Neuronal stem cell (in vitro differentiated cells): Measurements from ENCODE around the gene C20orf144.
A peak's percentile ranks its signal among the peaks of the same experiment; 100 is the strongest.

Source experiments
- DNase-seq: peaks from one replicate; pipeline ENCODE4 v3.0.0-alpha.2; 2013; ENCODE audit warnings: low spot score
- H2AFZ ChIP-seq: one replicate; pipeline ENCODE4 v1.6.1; 2013; ENCODE audit warnings: mild to moderate bottlenecking, low read length, inconsistent platforms
- H2AK5ac ChIP-seq: 2 replicates; pipeline ENCODE4 v1.6.1; 2013; ENCODE audit warnings: low read depth, mild to moderate bottlenecking, inconsistent platforms, low read length, moderate library complexity, mixed read lengths
- H2BK120ac ChIP-seq: 2 replicates; pipeline ENCODE4 v1.6.1; 2013; ENCODE audit warnings: low read depth, mild to moderate bottlenecking, inconsistent platforms, low read length, moderate library complexity, mixed read lengths
- H2BK12ac ChIP-seq: one replicate; pipeline ENCODE4 v1.6.1; 2013; ENCODE audit warnings: low read length, inconsistent platforms
- H2BK15ac ChIP-seq: 2 replicates; pipeline ENCODE4 v1.6.1; 2013; ENCODE audit warnings: mild to moderate bottlenecking, low read length, inconsistent platforms, mixed read lengths
- H2BK5ac ChIP-seq: one replicate; pipeline ENCODE4 v1.6.1; 2013; ENCODE audit warnings: inconsistent platforms, mild to moderate bottlenecking, low read length, moderate library complexity
- H3K14ac ChIP-seq: one replicate; pipeline ENCODE4 v1.6.1; 2013; ENCODE audit warnings: low read length, inconsistent platforms
- H3K18ac ChIP-seq: 2 replicates; pipeline ENCODE4 v1.6.1; 2013; ENCODE audit warnings: low read length, inconsistent platforms
- H3K23ac ChIP-seq: 2 replicates; pipeline ENCODE4 v1.6.1; 2013; ENCODE audit warnings: low read depth, mild to moderate bottlenecking, mixed read lengths, low read length, inconsistent platforms; ENCODE audit not compliant: poor library complexity
- H3K27ac ChIP-seq: replicated peaks from 3 replicates; pipeline ENCODE4 v1.5.1; 2013; ENCODE audit warnings: low read length, inconsistent platforms
- H3K27me3 ChIP-seq, 3 experiments: 2 replicates each; pipeline ENCODE4 v1.6.1; 2013; ENCODE audit warnings: low read length in 3 of 3, mild to moderate bottlenecking in 2 of 3, inconsistent platforms in 1 of 3, low read depth in 1 of 3, mixed read lengths in 1 of 3, moderate library complexity in 1 of 3; ENCODE audit not compliant: control insufficient read depth in 3 of 3, insufficient read depth in 3 of 3
- H3K36me3 ChIP-seq, 2 donors: replicated peaks in 1 of 2; 2 replicates each; pipeline ENCODE4 v1.6.1; 2013; ENCODE audit warnings: low read length in 2 of 2; ENCODE audit not compliant: control insufficient read depth in 2 of 2, insufficient read depth in 2 of 2
- H3K4ac ChIP-seq: 2 replicates; pipeline ENCODE4 v1.6.1; 2013; ENCODE audit warnings: inconsistent platforms, mild to moderate bottlenecking, low read length, moderate library complexity
- H3K4me1 ChIP-seq, 2 donors: 1 replicate in 1 of 2; 2 replicates in 1 of 2; pipeline ENCODE4 v1.6.1; 2013; ENCODE audit warnings: low read length in 2 of 2, low read depth in 1 of 2; ENCODE audit not compliant: control insufficient read depth in 2 of 2, insufficient read depth in 1 of 2
- H3K4me2 ChIP-seq: one replicate; pipeline ENCODE4 v1.6.1; 2013; ENCODE audit warnings: mild to moderate bottlenecking, low read length, inconsistent platforms; ENCODE audit not compliant: insufficient read depth, poor library complexity, severe bottlenecking
- H3K4me3 ChIP-seq, 2 donors: 2 replicates each; pipeline ENCODE4 v1.5.1; 2013; ENCODE audit warnings: low read length in 2 of 2, mild to moderate bottlenecking in 2 of 2, inconsistent platforms in 1 of 2, moderate library complexity in 1 of 2
- H3K79me1 ChIP-seq: one replicate; pipeline ENCODE4 v1.6.1; 2013; ENCODE audit warnings: low read depth, mild to moderate bottlenecking, inconsistent platforms, low read length, moderate library complexity
- H3K9ac ChIP-seq: one replicate; pipeline ENCODE4 v1.6.1; 2013; ENCODE audit warnings: mild to moderate bottlenecking, low read depth, low read length, inconsistent platforms; ENCODE audit not compliant: poor library complexity
- H3K9me3 ChIP-seq, 2 donors: replicated peaks in 1 of 2; 2 replicates each; pipeline versions ENCODE3 to v1.6.1; 2013; ENCODE audit warnings: low read length in 2 of 2, mild to moderate bottlenecking in 2 of 2, inconsistent platforms in 1 of 2, low read depth in 1 of 2, mixed read lengths in 1 of 2, moderate library complexity in 1 of 2; ENCODE audit not compliant: control insufficient read depth in 2 of 2, insufficient read depth in 1 of 2
- H4K8ac ChIP-seq: one replicate; pipeline ENCODE4 v1.6.1; 2013; ENCODE audit warnings: low read depth, mild to moderate bottlenecking, inconsistent platforms, low read length, moderate library complexity
- H4K91ac ChIP-seq: one replicate; pipeline ENCODE4 v1.6.1; 2013; ENCODE audit warnings: low read length, low read depth, mild to moderate bottlenecking, inconsistent platforms; ENCODE audit not compliant: poor library complexity
- WGBS, 2 donors: extraction: QIAGEN DNeasy Blood & Tissue Kit; methylation state at CpG; one replicate each; pipeline ENCODE4 v1.1.7; 2013; ENCODE audit warnings: missing lambda C conversion rate in 2 of 2, mixed read lengths in 1 of 2; ENCODE audit not compliant: insufficient read length in 2 of 2, insufficient replicate concordance in 1 of 2; ENCODE audit errors: extremely low coverage in 2 of 2; 5-methylcytosine and 5-hydroxymethylcytosine counted together

Gene C20orf144

GRCh38 chr20:33686100-33686983, 24.2 kb downstream of the C20orf144 start, which contains the start of gene E2F1:
Gene E2F1, minus strand, starts transcription at chr20:33686385. Its CDS starts 121 bp downstream, at chr20:33686264.
- peaks cover 2% of the 10 kb centered on the region for H3K79me1 ChIP-seq
- DNase-seq, result peak; percentile 95
- peak within 1 kb of the TSS; percentile 75 for H3K27ac ChIP-seq
- no peak within 1 kb of the TSS for H3K14ac ChIP-seq
- H2AFZ ChIP-seq, result peak within 1 kb of the TSS; percentile 84
- H3K9me3 ChIP-seq, result no peaks in the 10 kb centered on the region
- H2BK12ac ChIP-seq, result peak within 1 kb of the TSS; percentile 0
- peak within 1 kb of the TSS; percentile 88 for H3K18ac ChIP-seq
- peaks cover 0 to 12% (median 0%) of the 10 kb centered on the region in 3 experiments for H3K27me3 ChIP-seq
- H3K4me2 ChIP-seq, result peak within 1 kb of the TSS; percentile 74
- H3K23ac ChIP-seq, result peak within 1 kb of the TSS; percentile 48
- H3K4ac ChIP-seq, result peak within 1 kb of the TSS; percentile 77
- no CpG with 5 or more reads among the region's 101 CpGs for WGBS, 2 donors
- peak within 1 kb of the TSS; percentile 74 for H3K9ac ChIP-seq
- H2AK5ac ChIP-seq, result peak within 1 kb of the TSS; percentile 84
- no peak within 1 kb of the TSS for H4K8ac ChIP-seq
- no peak within 1 kb of the TSS for H4K91ac ChIP-seq
- H3K36me3 ChIP-seq, result peaks cover 0 to 25% of the 10 kb centered on the region in 2 donors
- peak within 1 kb of the TSS; percentile 86 to 94 for H3K4me3 ChIP-seq
- peak within 1 kb of the TSS; percentile 74 for H2BK120ac ChIP-seq
- peaks cover 13 to 15% of the 10 kb centered on the region in 2 donors for H3K4me1 ChIP-seq
- H2BK5ac ChIP-seq, result peak within 1 kb of the TSS; percentile 26
- peak within 1 kb of the TSS; percentile 69 for H2BK15ac ChIP-seq

- Histone ChIP-seq H3K36me3 (peaks cover 0 to 19% of the 10 kb centered on the region in 2 donors), H3K79me1 (peaks cover 2% of the 10 kb centered on the region), H3K27ac (no peak overlapping the region), H3K4ac (peak overlapping the region; percentile 77), H4K8ac (no peak overlapping the region), H2BK12ac (peak overlapping the region; percentile 0), H3K27me3 (peaks cover 0 to 12% (median 0%) of the 10 kb centered on the region in 3 experiments), H2AFZ (peak overlapping the region; percentile 84), H3K4me2 (peak overlapping the region; percentile 67), H3K4me1 (peaks cover 12 to 15% of the 10 kb centered on the region in 2 donors), H3K9ac (no peak overlapping the region), H4K91ac (no peak overlapping the region), H3K14ac (no peak overlapping the region), H3K4me3 (peak overlapping the region; percentile 42 to 69), H2BK5ac (no peak overlapping the region), H2AK5ac (peak overlapping the region; percentile 84), H2BK120ac (peak overlapping the region; percentile 74), H3K18ac (peak overlapping the region; percentile 88), H3K9me3 (no peaks in the 10 kb centered on the region), H3K23ac (peak overlapping the region; percentile 48), H2BK15ac (peak overlapping the region; percentile 69)
- DNase-seq, result no peak
- no CpG with 5 or more reads among the region's 14 CpGs for WGBS, 2 donors
Measured at GRCh38 chr20:33686984-33687366, 24.8 kb downstream of the C20orf144 start.

GRCh38 chr20:33687370-33687915, 25.3 kb downstream of the C20orf144 start:
- no peak overlapping the region for H3K14ac ChIP-seq
- H3K18ac ChIP-seq, result no peak overlapping the region
- H3K9ac ChIP-seq, result no peak overlapping the region
- no peak overlapping the region for H3K27ac ChIP-seq
- peaks cover 0 to 12% (median 0%) of the 10 kb centered on the region in 3 experiments for H3K27me3 ChIP-seq
- peaks cover 12 to 15% of the 10 kb centered on the region in 2 donors for H3K4me1 ChIP-seq
- H2BK15ac ChIP-seq, result no peak overlapping the region
- H3K9me3 ChIP-seq, result no peaks in the 10 kb centered on the region
- H3K4ac ChIP-seq, result no peak overlapping the region
- no peak overlapping the region for H3K4me2 ChIP-seq
- WGBS, 2 donors, result no CpG with 5 or more reads among the region's 8 CpGs
- peaks cover 0 to 14% of the 10 kb centered on the region in 2 donors for H3K36me3 ChIP-seq
- no peak overlapping the region for H3K4me3 ChIP-seq
- peak overlapping the region; percentile 0 for H2BK12ac ChIP-seq
- peak overlapping the region; percentile 41 for H2AFZ ChIP-seq
- DNase-seq, result no peak
- H2BK5ac ChIP-seq, result no peak overlapping the region
- no peak overlapping the region for H2BK120ac ChIP-seq
- H3K79me1 ChIP-seq, result peaks cover 2% of the 10 kb centered on the region
- no peak overlapping the region for H4K8ac ChIP-seq
- no peak overlapping the region for H3K23ac ChIP-seq
- peak overlapping the region; percentile 84 for H2AK5ac ChIP-seq
- H4K91ac ChIP-seq, result no peak overlapping the region
